T-helper 1 cell treated with Interleukin-12 subunit alpha and Interleukin-12 subunit beta and Interleukin-4 antibody, amounts not matched to agents 30 ng/mL and 1 ng/mL, for 36 hours (primary cell): ENCODE results near the gene HDHD3. TPM values are rescaled to one million over a fixed set of nuclear protein-coding genes. Genes with fewer than 3 reads are reported as not detected.
"Not testable (repeated sequence)": the region's sequence is repeated elsewhere in the genome, so short reads cannot be mapped to it uniquely, and the experiment has no call there.

ENCODE experiments used
- intact Hi-C: fragments of 100-400 bp; cut with micrococcal nuclease; formaldehyde crosslinking; loops from one replicate; pipeline ENCODE4 v1.15.1; 2024
- total RNA-seq: library from RNA; stranded (reverse); gene quantifications from 2 replicates; pipeline ENCODE4 v1.2.3, GENCODE V29; 2022

Gene HDHD3
- total RNA-seq, 1 donor from 2014 or later = 22.3 TPM

DNA sequence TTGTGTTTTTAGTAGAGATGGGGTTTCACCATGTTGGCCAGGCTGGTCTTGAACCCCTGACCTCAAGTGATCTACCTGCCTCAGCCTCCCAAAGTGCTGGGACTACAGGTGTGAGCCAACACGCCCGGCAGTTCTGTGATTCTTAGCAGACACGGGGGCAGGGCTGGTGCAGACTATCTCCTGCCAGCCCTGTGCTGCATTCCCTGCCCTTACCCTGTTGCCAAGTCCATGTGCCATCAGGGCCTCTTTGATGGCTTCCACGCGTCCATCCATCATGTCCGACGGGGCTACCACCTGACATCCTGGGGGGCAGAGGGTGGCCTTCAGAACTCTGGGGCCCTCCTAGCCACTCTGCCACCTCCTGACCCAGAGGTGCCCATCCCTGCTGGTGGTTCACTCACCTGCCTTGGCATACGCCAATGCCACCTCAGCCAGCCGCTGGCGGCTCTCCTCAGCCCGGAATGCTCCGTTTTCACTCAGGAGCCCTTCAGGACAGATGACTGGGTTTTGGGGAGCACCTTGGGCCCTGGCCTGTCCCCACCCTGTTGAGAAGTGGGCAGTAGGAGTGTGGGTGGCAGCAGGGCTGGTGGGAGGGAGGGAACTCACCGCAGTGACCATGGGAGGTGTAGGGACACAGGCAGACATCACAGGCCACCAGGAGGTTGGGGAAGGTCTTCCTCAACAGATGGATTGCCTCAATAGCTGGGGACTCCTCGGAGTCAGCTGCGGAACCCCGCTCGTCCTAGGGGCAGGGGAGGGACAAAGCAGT, 13.6 kb upstream of the HDHD3 start:
- intact Hi-C loops = no loop called here

DNA sequence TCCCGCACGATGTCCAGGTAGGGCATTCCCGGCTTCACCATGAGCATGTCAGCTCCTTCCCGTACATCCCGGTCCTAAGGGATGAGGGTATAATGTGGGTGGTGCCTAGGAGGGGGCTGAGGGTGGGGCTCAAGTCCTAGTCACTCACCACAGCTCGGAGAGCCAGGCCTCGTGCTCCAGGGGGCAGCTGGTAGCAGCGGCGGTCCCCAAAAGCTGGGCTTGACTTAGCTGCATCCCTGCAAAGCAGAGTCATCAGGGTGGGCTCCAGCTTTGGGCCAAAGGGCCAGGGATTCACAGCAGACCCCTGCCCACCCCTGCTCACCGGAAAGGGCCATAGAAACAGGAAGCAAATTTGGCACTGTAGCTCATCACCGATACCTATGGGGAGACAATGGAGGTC, 12.7 kb upstream of the HDHD3 start:
- intact Hi-C loops = no loop called here

DNA sequence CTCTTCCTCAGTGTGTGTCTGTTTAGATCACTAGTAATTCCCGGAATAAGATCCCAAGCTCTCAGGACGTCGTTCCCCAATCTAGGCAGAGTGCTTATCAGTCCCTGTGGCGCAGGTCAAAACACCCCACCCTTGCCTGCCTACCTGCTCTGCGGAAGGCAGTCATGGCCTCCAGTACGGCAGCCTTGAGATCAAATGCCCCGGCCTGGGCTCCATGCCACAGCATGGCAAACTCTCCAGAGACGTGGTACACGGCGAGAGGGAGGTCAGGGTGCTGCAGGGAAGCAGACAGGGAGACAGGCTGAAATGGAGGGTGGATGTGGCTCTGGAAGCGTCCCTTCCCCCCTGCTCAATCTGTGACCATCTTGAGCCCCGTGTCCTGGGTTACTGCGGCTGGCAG, 12.0 kb upstream of the HDHD3 start:
- intact Hi-C loops = no loop called here

GRCh38 chr9:113387560-113388230, 10.9 kb upstream of the HDHD3 start:
- intact Hi-C loops = no loop called here

GRCh38 chr9:113386571-113387393, 10.0 kb upstream of the HDHD3 start:
- intact Hi-C loops = no loop called here

DNA sequence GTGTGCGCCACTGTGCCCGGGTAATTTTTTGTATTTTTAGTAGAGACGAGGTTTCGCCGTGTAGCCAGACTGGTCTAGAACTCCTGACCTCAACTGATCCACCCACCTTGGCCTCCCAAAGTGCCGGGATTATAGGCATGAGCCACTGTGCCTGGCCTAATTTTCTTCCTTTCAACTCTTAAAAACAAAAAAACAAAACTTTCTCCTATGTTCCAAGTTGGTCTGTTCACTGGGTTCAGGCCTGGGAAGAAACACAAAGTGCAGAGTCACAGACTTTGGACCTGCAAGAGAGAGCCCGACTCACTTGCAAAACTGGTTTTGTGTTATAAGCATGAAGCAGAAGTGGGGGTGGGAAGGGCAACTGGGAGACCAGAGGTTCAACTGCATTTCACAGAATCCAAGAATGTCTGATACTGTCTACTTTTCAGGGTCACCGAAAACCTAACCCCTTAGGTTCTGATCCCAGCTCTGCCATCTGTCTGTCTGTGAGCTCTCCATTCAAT, 5.2 kb upstream of the HDHD3 start:
- intact Hi-C loops = no loop called here

DNA sequence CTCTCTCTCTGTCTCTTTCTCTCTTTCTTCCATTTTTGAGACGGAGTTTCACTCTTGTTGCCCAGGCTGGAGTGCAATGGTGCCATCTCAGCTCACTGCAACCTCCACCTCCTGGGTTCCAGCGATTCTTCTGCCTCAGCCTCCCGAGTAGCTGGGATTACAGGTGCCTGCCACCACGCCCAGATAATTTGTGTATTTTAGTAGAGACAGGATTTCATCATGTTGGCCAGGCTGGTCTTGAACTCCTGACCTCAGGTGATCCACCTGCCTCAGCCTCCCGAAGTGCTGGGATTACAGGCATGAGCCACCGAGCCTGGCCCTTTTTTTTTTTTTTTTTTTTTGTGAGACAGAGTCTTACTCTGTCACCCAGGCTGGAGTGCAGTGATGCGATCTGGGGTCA, 4.7 kb upstream of the HDHD3 start:
- intact Hi-C loops = not testable (repeated sequence)

- intact Hi-C loops = no loop called here
These were observed 4.1 kb upstream of the HDHD3 start for GRCh38 chr9:113380869-113381378.

DNA sequence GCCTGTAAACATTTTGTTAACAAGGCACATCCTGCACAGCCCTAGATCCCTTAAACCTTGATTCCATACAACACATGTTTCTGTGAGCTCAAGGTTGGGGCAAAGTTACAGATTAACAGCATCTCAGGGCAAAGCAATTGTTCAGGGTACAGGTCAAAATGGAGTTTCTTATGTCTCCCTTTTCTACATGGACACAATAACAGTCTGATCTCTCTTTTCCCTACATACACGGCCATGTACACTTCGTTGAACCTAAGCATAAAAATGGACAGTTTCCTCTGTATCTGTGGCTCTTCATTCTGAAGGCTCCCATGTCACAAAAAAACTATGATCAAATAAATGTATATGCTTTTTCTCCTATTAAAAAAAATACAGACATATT, 3.0 kb upstream of the HDHD3 start:
- intact Hi-C loops = not testable (repeated sequence)

- intact Hi-C loops = not testable (repeated sequence)
These were observed 2.5 kb upstream of the HDHD3 start for GRCh38 chr9:113379094-113379828.

- intact Hi-C loops = loop anchor here (1.0 kb wide), 4 partner anchors 24 to 142 kb away; partner anchors contain the start of gene WDR31
These were observed 1.4 kb downstream of the HDHD3 start for GRCh38 chr9:113375057-113376023.

- intact Hi-C loops = no loop called here
These were observed 3.0 kb downstream of the HDHD3 start for GRCh38 chr9:113373676-113374392.

- intact Hi-C loops = no loop called here
These were observed 3.5 kb downstream of the HDHD3 start for GRCh38 chr9:113373256-113373655.

GRCh38 chr9:113372059-113372458, 4.7 kb downstream of the HDHD3 start:
- intact Hi-C loops = no loop called here

DNA sequence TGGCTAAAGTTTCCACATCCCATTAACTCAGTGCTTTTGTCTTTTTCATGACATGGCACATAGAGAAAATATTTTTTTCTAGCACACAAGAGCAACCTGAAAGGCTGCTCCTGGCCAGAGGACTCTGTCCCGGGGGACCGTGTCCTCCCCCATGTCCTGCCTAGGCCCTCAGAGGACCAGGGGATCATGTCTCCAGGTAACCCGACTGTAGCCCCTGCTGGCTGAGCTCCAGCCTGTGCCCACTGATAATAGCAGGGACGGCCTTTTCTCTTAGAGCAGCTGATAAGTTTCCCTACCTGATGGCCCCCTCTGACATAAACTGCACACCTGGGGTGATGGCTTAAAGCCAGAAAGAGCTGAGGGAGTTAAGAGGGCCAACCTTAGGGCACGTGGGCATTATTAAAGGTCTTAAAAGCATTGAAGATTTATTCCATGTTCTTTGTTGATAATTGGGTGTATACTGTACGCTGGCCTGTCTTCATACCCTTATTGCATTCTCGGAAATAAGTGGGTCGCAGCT, 5.9 kb downstream of the HDHD3 start:
- intact Hi-C loops = no loop called here

- intact Hi-C loops = no loop called here
These were observed 7.0 kb downstream of the HDHD3 start for GRCh38 chr9:113369855-113370140.

DNA sequence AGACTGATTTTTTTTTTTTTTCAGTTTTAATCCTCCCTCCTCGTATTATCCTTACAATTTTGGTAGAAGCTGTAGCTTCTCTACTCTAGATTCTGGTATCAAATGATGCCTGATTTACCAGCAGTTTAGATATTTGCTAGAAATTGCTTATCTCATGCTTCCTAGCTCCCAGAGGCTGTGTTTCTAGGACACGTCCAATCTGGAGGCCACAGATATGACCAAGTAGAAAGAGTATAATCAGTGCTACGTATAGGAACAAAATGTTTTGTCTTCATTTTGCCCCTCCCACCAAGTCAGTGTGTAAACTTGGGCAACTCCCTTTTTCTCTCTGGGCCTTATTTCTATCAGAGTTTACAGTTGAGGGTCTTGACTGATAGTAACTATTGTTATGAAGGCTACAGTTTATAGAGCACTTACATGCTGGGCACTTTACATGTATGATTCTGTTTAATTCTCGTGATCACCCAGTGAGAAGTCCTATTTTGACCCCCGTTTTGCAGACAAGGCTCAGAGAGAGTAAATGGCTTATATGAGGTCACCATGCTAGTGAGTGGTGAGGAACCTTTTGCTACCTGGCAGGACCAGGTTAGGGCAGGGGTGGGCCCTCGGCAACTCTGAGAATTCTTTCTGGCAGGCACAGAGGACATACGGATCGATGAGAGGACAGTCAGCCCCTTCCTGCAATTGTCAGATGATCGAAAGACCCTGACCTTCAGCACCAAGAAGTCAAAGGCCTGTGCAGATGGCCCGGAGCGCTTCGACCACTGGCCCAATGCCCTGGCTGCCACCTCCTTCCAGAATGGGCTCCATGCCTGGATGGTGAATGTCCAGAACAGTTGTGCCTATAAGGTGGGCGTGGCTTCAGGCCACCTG, 7.6 kb downstream of the HDHD3 start:
- intact Hi-C loops = no loop called here

GRCh38 chr9:113368348-113368981, 8.3 kb downstream of the HDHD3 start:
- intact Hi-C loops = no loop called here
